Lower leg skin (tissue), 3 donors: ENCODE data around the gene PEX14.

Experiments
- POLR2A ChIP-seq, 2 donors: fragments of 450-650 bp; IDR thresholded peaks; one replicate each; pipeline ENCODE4 v1.6.1; 2016 to 2017; ENCODE audit warnings: antibody characterized with exemption in 2 of 2, mild to moderate bottlenecking in 1 of 2, moderate library complexity in 1 of 2
- TF ChIP-seq, protein P1 (sequence below), 3 donors: fragments of 450-650 bp; IDR thresholded peaks; one replicate each; pipeline ENCODE4 v1.5.1; 2016; ENCODE audit warnings: antibody characterized with exemption in 3 of 3, mild to moderate bottlenecking in 3 of 3, moderate library complexity in 2 of 3

DNA sequence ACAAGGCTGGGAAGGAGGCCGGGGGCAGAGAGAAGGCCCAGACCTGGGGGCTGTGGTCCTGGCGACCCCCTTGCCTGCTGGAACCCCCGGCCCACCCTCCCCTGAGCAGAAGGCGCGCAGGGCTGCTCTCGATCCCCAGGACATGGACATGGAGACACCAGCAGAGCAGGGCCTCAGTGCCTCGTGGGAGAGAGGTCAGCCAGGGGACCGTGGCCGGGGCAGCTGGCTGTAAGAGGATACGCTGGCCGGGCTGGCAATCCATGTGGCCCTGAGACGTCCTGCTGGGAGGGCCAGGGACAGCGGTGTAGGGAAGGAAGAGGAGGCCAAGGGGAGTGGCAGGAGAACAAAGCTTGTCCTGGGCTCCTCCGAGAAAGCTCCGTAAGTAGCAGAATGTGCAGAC, 189.5 kb downstream of the PEX14 start:
- TF ChIP-seq, protein P1, sequence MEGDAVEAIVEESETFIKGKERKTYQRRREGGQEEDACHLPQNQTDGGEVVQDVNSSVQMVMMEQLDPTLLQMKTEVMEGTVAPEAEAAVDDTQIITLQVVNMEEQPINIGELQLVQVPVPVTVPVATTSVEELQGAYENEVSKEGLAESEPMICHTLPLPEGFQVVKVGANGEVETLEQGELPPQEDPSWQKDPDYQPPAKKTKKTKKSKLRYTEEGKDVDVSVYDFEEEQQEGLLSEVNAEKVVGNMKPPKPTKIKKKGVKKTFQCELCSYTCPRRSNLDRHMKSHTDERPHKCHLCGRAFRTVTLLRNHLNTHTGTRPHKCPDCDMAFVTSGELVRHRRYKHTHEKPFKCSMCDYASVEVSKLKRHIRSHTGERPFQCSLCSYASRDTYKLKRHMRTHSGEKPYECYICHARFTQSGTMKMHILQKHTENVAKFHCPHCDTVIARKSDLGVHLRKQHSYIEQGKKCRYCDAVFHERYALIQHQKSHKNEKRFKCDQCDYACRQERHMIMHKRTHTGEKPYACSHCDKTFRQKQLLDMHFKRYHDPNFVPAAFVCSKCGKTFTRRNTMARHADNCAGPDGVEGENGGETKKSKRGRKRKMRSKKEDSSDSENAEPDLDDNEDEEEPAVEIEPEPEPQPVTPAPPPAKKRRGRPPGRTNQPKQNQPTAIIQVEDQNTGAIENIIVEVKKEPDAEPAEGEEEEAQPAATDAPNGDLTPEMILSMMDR (IDR thresholded peaks at IDR 0.05), result no peak
- no peak for TF ChIP-seq POLR2A (IDR thresholded peaks at IDR 0.05)
